GM21825 (cell line): ENCODE data around the gene KCNK17.

Source experiments
- ATAC-seq: cut with Tn5 transposase; IDR thresholded peaks from one replicate; pipeline ENCODE4 v1.9.1; 2021; ENCODE audit warnings: mild to moderate bottlenecking, moderate library complexity; ENCODE audit not compliant: unreplicated experiment

Gene KCNK17, protein sequence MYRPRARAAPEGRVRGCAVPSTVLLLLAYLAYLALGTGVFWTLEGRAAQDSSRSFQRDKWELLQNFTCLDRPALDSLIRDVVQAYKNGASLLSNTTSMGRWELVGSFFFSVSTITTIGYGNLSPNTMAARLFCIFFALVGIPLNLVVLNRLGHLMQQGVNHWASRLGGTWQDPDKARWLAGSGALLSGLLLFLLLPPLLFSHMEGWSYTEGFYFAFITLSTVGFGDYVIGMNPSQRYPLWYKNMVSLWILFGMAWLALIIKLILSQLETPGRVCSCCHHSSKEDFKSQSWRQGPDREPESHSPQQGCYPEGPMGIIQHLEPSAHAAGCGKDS

DNA sequence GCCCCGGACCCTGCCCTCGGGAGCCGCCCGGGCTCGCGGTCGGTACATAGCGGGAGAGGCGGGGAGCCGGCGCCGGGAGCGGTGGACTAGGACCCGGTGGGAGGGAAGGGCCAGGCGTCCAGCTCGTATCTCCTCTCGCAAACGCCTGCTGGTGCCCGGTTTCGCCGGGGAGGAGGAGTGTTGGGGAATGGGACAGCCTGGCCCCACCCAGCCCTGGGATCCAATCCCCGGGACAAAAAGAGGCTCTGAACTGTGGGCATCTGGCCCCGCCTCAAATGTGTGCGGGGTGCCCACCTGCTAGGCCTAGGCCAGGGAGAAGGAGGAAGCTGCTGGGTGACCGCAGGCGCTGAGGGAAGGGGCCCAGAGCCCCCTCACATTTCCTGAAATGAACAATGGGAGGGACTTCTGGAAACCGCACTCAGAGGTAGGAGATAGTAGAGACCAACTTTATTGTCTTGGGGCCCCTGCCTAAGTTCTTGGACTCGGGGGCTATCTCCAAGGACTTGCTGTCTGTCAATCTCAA lies at the start of gene KCNK17:
KCNK17 (minus strand) TSS at position 147 of the 523 bp plus-strand sequence; CDS start at position 48, 99 bp downstream.
- no peak for ATAC-seq

DNA sequence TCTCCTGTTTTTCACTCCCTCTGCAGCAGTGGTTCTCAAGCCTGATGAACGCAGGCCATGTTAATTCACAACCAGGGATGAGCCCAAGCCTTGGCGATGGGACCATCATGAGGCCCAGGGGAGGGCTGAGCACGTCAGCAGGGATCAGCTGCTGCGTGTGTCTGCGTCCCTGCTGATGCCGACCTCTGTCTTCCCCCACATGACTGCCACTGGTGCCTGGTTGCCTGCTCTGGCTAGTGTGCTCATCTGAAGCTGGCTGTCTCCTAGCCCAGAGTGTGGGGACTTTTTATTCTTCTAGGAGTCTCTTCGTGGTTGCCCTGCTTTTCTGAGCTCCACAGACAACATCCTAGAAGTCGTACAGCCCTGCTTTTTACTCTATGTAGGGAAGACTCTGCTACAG lies 49.1 kb upstream of the KCNK17 start:
- ATAC-seq: no peak

DNA sequence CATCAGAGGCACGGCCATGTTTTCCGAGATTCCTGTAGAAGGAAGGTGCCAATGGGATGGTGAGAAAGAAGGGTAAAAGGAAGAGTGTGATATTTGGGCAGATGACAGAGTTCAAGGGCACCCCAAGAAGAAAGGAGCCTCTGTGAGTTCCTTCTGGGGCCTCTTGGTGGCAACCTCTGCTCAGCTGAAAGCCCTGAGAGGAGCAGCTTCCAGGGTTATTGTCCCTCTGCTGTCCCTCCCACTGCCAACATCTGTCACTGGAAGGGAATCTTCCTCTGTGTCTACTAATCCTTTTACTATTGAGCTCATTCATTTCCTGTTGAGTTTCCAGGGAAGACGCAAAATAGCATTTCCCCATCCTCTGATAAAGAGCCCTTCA lies 48.3 kb upstream of the KCNK17 start:
- ATAC-seq: no peak

DNA sequence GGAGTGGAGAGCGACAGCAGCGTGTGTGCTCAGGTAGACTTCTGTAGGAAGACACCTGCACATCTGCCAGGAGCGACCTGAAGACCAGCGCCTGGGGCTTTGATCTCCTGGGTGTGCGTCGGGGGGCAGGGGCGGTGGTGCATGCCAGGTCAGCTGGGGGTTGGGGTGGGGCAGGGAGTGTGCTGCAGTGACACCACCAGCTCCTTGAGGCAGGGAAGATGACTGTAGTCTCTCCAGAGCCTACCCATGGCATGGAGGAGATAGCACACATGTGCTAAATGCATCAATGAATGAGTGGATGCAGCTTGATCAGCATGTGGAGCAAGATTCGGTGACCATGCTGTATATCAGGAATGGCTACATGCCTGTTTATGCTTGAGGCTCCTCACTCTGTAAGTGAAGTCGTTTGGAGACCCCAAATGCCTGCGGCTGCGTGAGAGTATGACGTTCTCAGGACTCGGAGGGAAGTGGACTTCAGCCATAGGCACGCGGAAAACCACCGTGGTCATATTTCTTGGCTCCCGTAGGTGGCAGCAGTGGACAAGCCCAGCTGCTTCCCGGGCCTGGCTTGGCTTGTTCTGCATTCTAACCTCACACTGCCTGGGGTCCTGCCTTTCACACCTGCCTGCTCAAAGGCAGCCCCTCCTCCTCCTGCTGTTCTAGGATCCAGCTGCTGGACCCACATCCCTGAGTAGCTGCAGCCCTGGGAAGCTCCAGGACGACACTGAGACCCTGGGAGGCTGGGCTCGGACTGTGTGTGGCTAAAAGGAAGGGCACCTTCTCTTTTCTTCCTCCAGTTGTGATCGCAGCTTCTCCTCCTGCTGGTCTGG lies 47.7 kb upstream of the KCNK17 start:
- ATAC-seq: no peak

DNA sequence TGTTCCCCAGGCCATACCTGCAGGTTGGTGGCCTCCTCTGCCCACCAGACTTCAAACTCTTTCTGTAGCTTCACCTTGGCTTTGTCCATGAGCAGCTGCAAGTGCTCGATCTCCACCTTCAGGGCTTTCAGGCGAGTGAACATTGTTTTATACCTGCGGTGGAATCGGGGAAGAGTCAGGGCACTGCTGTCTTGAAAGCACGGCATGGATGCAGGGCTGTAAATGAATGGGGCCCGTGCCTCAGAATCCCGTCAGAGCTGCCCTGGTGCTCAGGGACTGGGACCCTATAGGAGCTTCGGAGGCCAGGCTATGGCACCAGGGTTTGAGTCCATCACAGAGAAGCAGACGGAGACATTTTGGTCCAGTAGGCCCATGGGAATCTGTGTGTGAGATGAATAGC lies 46.2 kb upstream of the KCNK17 start:
- no peak for ATAC-seq

DNA sequence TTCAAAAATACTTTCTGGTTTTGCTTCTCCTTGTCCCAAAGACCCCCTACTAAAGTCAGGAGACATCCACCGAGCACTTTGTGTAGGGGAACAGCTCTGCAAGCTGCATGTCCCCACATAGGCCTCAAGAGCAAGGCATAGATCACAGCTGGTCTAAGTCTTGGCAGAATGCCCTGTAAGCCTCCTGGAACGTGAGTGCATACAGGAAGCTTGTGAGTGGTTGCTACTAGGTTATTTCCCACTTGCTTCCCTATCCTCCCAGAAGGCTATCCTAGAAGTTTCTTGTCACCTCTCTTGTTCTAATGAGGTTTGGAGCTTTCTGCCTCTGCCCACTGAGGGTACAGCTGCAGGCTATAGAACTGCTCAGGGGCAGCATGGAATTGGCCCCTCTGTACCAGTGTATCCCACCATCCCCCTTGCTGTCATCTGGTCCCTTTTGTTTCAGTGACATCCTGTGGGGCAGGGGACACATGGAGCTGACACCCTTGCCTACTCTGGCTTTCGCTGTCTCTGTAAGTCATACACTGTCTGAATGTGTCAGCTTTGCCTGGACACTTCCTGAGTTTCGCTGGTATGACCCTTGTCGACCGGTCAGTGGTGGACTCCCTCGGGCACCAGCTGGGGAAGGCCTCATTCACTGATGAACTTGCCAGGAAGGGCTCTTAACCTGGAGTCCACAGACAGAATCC lies 43.9 kb upstream of the KCNK17 start:
- ATAC-seq: no peak

DNA sequence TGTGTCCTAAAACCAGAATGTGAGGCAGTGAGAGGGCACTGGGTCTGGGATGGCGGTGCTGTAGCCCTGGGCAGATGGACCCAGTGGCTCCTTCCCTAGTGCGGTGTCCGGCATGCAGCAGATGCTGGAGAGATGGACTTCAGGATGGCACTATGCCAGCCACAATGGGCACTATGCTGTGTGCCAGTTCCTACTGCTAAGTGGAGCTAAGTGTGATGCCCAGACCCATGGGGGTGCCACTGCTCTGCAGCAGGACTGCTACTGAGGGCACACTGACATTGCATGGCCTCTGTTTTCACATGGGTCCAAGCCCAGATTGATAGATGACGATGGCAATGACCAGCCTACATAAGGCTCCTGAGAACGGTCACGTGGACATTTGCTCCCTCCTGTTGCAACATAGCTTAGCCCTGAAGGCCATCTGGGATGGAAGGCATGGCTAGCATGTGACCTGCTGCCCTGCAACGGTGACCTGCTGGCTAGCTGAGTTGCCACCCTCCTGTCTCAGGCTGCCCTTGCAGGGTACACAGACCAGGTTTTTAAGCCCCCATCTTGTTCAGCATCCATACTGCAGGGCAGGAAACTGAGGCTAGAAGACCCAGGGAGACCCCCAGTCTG lies 39.6 kb upstream of the KCNK17 start:
- no peak for ATAC-seq

DNA sequence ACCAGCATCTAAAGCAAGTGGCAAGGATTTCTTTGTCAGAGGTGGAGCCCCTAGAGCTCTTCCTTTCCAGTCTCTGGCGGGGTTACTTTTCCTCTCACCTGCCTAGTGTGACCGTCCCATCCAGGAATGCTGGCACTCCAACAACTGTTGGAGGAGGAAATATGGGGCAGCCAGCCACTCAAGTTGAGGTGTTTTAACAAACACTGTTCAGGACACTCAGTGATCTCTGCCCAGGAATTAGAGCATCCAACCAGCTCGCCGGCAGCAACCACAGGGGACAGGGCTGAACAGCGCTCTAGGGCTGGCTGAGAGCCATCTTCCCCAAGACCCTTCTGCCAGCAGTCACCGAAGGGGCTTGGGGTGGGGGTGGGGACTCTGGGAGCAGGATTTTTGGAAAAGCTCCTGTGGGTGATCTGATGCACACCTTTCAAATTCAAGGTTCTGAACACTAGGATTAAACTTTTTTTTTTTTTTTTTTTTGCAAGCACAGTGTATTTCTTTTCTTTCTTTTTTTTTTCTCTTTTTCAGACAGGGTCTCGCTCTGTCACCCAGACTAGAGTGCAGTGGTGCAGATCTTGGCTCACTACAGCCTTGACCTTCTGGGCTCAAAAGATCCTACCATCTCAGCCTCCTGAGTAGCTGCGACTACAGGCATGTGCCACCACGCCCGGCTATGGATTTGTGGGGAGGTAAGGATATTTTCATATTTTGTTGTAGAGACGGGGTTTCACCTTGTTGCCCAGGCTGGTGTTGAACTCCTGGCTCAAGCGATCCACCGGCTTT lies 36.7 kb upstream of the KCNK17 start:
- no peak for ATAC-seq

DNA sequence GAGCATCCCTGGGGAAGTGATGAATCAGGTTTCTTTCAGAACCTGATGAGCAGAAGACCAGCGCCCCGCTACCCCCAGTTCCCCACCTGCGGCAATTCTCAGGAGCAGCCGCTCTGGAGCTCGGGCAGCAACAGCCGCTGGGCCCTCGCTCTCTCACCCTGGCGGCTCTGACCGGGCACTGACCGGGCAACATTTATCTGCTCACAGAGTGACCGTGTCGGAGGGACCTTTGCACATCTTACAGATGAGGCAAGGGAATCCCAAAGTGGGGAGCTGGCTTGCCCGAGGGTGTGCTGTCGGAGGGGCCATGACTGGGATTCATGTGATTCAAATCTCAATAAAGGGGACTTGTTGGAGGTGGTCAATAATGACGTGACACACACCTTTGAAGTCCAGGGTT lies 34.5 kb upstream of the KCNK17 start:
- ATAC-seq: no peak

DNA sequence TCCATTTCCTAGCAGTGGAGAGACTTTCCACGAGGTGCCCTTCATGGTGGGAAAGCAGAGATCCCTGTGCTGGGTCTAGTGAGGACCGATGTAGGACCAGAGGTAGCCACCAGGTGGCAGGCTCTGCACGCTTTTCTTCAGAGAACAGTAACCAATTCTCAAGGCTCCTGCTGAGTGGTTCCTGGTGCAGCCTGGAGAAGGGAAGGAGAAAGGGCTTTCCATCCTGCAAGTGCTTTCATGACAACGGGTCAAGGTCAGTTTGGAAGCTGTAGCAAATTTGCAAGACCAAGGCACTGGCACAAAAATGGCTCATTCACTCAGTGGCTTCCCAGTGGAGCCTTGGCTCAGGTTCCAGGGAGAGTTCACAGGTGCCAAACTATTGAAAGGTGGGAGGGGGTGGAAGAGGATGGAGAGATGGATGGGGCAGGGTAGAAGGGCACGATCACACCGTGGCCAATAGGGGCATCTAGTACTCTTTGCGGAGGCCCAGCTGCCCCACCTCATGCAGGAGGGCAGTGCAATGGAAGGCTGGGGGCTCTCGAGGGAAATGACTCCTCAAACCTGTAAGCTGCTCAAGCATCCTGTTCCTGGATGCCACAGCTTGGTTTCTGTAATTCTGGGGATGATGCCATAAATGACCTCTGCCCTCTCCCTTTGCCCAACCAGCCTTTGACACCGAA lies 33.8 kb upstream of the KCNK17 start:
- peak; percentile 60 for ATAC-seq

DNA sequence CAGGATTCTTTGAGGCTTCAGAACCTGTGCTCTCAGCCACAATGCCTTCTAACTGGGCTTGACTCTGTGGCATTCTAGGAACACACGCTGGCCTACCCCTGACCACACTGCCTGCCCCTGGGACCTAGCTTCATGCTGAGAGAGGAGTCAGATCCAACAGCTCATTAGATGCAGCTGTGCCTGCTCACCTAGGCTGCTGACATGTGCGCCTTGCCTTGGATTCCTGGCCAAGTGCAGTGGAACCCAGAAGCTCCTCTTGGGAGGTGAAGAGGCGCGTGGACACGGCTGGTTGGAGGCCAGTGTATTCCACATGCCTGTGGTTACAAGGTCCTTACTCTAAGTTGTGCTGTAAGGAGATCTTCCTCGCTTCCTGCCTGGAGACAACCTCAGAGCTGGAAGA lies 33.0 kb upstream of the KCNK17 start:
- ATAC-seq: no peak

DNA sequence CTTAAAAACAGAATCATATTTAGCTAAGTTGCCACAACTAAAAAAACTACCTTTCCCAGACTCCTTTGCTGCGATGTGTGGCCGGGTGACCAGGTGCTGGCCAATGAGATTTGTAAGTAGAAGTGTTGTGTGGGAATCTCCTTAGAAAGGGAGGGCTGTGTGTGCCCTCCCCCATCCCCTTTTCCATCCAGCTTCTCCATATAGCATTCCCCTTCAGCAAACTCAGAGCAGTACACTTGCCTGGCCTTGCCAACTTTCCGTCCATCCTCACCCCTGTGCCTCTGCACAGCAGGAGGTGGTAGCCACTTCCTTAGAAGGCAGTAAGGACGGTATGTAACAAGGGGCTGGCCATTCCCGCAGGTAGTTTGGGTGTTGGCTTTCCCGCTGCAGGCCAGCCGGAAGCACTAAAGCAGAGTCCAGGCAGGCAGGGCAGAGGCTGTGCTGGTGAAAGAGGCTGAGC lies 30.6 kb upstream of the KCNK17 start:
- no peak for ATAC-seq

DNA sequence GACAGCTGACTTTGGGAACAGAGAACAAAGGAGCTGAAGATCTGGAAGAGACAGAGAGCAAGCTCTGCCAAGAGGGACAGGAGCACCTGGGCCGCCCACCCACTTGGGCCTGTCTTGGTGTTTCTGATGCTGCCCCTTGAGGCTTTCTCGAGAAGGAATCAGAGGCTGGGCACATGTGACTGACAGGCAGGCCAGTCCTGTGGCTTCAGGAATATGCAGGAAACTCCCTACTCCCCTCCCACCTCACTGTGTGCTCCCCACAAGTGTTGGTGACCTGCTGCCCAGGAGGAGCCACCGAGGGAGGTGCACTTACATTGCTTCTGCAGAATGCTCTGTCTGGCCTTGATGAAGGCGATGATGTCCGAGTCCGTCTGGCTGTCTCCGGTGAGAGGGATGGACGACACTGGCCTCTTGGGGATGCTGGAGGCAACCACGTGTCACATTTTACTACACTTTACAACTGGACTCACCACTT lies 29.2 kb upstream of the KCNK17 start:
- no peak for ATAC-seq

DNA sequence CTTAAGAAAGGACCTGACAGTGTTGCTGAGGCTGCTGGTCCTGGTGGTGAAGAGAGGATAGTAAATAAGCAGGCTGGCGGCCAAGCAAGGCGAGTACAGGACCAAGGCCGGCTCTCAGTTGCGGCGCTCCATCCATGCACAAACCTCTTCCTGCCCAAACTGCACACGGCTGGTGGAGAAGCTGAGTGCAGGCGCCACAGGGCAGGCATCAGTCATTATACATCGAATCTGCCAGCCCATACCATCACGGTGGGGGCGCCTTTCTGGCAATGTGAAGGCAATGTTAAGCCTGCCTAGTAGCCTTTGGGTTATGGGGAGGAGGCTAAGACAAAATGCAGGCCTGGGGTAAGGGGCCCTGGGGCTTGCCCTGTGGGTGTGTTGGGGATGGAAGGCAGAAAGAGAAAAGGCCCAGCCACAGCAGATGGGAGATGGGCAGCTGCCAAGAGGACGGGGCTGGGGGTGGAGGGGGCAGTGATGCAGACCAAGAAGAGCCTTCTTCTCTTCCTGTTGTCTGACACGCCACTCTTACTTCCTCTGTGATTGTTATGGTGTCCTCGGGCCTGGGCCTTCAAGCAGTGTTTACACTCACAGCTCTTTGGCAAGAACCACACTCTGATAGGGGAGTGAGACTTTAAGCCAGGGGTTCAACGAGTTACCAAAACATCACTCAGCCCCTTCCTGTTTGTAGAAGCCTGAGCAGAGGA lies 28.6 kb upstream of the KCNK17 start:
- no peak for ATAC-seq

DNA sequence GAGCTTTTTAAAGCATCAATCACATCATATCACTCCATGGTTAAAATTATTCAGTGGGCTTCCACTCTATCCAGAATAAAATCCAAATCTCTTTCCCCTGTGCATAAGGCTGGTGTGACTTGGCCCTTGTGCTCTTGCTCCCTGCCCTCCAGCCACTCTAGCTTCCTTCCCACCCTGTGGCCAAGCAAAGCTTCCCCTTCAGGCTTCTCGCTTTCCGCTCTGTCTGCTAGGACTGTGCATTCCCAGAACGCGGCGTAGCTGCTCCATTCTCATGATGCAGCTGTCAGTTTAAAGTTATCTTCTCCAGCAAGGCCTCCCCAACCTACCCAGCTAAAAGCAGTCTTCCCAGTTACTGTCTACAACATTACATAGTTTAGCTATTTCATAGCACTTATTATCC lies 27.7 kb upstream of the KCNK17 start:
- no peak for ATAC-seq

DNA sequence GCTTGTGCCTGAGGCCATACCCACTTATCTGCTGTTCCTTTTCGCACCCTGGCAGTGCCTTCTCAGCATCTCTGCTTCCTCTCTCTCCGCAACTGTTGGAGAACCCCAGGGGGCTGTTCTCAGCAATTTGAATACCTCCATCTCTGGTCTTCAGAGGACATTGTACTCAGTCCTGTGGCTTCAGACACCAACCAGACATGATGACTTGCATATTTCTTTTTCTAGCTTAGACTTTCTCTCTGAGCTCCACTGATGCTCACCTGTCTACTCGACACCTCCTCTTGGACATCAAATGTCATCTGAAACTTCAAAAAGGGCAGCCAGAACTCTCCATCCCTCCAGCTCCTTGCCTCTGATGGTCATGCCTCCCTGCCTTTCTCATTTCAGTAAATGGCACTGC lies 27.1 kb upstream of the KCNK17 start:
- ATAC-seq: no peak

DNA sequence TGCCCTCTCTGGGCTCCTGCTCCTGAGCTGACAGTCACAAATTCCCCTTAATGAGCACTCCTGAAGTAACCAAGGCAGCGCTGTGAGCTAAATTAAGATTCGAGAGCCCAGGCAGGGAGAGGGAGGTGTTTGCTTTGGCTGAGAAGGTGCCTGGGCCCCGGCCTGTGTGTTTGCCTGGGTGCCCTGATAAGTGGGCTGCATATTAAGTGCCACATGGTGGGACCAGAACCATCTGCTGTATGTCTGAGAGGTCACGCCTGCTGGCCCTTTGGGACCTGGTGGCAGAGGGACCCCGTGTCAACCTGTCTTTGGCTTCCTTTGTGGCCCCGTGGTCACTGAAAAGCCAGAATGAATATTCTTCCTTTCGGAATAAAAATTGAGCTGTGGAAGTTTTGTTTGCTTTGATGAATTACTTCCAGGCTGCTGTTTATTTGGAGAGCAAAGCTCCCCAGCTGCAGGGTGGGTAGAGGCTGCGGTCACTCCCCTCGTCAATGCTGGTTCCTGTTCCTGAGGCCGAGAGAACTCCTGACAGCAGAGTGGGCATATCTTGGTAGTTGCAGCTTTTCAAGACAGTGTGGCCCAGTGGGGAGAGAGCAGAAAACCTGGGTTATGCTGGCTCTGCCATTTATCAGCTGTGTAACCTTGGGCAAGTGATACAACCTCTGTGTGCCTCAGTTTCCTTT lies 25.8 kb upstream of the KCNK17 start:
- ATAC-seq: no peak

DNA sequence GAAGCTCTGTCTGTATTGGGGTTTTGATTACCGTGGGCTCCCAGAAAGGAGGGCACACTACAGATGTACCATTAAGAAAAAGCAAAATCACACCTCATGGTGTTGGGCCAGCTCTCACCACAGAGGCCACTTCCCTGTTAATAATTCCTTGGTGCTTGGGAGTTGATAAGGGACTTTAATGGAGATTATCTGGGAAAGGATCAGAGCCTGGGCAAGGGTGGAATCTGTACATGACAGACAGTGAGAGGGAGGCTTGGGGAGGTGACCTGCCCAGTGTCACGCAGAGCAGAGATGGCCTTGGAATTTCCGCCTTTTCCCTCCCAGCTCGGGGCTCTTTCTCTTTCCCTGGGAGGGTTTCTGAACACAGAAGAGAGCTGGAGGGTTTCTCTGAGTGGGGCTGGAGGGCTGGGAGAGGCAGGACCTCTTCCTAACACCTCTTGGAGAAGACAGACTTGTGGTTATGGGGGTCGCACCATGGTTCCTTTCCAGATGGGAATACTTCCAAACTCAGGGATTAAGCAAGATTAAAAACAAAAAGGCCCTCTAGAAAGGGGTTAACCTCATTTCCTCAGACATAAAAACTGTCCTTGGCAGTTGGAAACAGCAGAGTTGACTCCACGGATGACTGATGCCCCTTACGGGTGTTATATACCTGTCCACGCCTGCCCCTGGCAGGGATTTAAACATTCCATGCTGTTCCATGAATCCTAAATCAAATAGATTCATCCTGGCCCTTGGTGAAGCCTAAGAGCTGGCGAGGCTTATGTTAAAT lies 25.1 kb upstream of the KCNK17 start:
- ATAC-seq: no peak
